Gastroesophageal sphincter (tissue), 3 donors: ENCODE data around the gene TMED10.

Experiments used
- EP300 ChIP-seq: sonication (generic); formaldehyde crosslinking; IDR thresholded peaks from one replicate; pipeline ENCODE4 v1.6.1; 2017; ENCODE audit warnings: antibody characterized with exemption, mild to moderate bottlenecking
- POLR2A ChIP-seq, 2 donors: fragments of 450-650 bp; IDR thresholded peaks; one replicate each; pipeline ENCODE4 v1.6.1; 2017; ENCODE audit warnings: antibody characterized with exemption in 2 of 2, mild to moderate bottlenecking in 2 of 2, moderate library complexity in 1 of 2
- POLR2AphosphoS5 ChIP-seq: sonication (generic); formaldehyde crosslinking; IDR thresholded peaks from one replicate; pipeline ENCODE4 v1.6.1; 2017; ENCODE audit warnings: antibody characterized with exemption
- TF ChIP-seq, protein P1 (sequence below), 4 experiments: fragments of 200-600 bp in 2 of 4; fragments of 450-650 bp in 2 of 4; sonication (generic) in 1 of 4; IDR thresholded peaks; one replicate each; pipeline ENCODE4 v1.5.1; 2017 to 2019; ENCODE audit warnings: antibody characterized with exemption in 4 of 4, mild to moderate bottlenecking in 2 of 4, moderate library complexity in 2 of 4

DNA sequence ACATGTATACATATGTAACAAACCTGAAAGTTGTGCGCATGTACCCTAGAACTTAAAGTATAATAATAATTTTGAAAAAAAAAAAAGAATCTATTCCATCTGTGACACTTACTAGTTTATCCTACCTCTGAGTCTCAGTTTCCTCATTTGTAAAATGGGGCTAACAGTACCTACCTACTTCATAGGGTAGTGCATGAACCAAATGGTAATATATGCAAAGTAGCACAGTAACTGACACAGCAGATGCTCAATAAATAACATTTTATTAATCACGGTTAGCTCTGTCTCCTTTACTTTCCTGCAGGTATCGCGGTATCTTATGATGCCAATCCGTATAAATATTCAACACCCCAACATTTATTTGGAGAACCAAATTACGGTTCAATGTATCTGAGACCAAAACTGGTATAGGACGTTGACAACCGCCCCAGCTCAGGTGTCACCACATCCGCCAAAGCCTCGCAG is 703 bp downstream of the TMED10 start:
- TF ChIP-seq, protein P1, sequence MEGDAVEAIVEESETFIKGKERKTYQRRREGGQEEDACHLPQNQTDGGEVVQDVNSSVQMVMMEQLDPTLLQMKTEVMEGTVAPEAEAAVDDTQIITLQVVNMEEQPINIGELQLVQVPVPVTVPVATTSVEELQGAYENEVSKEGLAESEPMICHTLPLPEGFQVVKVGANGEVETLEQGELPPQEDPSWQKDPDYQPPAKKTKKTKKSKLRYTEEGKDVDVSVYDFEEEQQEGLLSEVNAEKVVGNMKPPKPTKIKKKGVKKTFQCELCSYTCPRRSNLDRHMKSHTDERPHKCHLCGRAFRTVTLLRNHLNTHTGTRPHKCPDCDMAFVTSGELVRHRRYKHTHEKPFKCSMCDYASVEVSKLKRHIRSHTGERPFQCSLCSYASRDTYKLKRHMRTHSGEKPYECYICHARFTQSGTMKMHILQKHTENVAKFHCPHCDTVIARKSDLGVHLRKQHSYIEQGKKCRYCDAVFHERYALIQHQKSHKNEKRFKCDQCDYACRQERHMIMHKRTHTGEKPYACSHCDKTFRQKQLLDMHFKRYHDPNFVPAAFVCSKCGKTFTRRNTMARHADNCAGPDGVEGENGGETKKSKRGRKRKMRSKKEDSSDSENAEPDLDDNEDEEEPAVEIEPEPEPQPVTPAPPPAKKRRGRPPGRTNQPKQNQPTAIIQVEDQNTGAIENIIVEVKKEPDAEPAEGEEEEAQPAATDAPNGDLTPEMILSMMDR (IDR thresholded peaks at IDR 0.05): no peak
- no peak for TF ChIP-seq POLR2A (IDR thresholded peaks at IDR 0.05)
- no peak for TF ChIP-seq EP300
- no peak for TF ChIP-seq POLR2AphosphoS5
